ENCODE measurements around the gene ESD. TPM values are rescaled to one million over a fixed set of nuclear protein-coding genes. Genes with fewer than 3 reads are reported as not detected.

ESD gene
- total RNA-seq, 4 donors from 2014 or later, result 87.5 to 132 (median 99.7) TPM

DNA sequence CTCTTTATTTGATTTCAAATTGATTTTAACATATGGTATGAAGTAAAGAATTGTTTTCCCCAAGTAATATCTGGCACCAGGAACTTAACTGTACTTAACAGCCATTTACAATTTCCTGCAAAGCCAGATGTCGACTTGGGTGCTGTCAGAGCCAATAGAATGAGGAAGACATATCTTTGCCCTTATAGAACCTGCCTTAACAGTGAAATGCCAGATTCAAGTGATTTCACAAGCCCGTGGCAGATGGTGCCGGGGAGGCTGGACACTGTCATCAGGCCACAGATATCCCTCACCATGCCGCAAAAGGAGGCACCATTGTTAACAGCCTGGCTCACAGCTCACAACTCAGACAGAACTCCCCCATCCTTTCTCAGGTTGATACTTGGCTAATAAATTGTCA, 48.7 kb downstream of the ESD start:
- DNase-seq (ENCODE audit: low spot score in 2 of 2), result no peak
- Histone ChIP-seq H3K9me3 (no peaks in the 10 kb centered on the region), H3K27me3 (no peaks in the 10 kb centered on the region), H3K36me3 (peaks cover 0 to 56% (median 3%) of the 10 kb centered on the region in 3 donors), H3K27ac (no peak overlapping the region), H3K4me1 (peaks cover 0 to 20% (median 0%) of the 10 kb centered on the region in 4 donors), H3K4me3 (no peak overlapping the region)
- TF ChIP-seq CTCF (IDR thresholded peaks at IDR 0.05) (no peak), EP300 (IDR thresholded peaks at IDR 0.05) (no peak), POLR2A (IDR thresholded peaks at IDR 0.05) (no peak)
- 86 to 92% methylated on average over 4 of the region's 4 CpGs for WGBS, 2 donors

DNA sequence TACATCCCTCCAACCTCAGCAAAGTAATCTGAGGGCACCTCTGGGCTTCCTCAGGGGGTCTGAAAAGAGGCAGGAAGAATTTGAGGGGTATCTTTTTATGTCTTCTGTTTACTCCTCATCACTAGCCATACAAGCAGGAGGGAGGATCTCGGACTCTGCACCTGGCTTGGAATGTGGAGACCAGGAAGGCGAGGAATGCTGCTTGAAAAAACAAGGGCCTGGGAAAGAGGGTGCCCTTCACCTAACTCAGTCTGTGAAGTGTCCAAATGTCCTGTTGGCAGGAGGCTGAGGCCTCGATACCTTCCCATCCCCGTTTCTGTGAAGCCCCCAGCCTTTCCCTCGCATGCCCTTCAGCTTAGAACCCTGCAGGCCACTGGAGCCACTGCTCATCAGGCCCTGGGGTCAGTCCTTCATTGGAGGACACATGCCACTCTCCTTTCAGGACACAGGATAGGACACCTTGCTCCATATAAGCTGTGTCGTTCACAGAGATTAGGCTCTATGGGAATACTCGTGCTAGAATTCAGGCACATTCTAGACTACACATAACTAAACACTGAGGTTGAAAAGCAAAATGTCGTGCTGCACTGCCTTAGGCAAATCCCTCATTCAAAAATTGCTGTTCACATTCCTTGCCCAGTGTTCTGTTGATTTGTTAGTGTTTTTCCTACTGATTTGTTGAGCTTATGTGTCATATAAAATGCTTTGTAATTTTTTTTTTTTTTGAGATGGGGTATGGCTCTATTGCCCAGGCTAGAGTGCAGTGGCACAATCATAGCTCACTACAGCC, 49.7 kb downstream of the ESD start:
- no peak for DNase-seq (ENCODE audit: low spot score in 2 of 2)
- Histone ChIP-seq H3K36me3 (peaks cover 0 to 62% (median 3%) of the 10 kb centered on the region in 3 donors), H3K4me3 (no peak overlapping the region), H3K9me3 (no peaks in the 10 kb centered on the region), H3K4me1 (peaks cover 0 to 19% (median 0%) of the 10 kb centered on the region in 4 donors), H3K27me3 (no peaks in the 10 kb centered on the region), H3K27ac (no peak overlapping the region)
- TF ChIP-seq EP300 (IDR thresholded peaks at IDR 0.05) (no peak), POLR2A (IDR thresholded peaks at IDR 0.05) (no peak), CTCF (IDR thresholded peaks at IDR 0.05) (no peak)
- 95 to 96% methylated on average over 8 of the region's 8 CpGs for WGBS, 2 donors

DNA sequence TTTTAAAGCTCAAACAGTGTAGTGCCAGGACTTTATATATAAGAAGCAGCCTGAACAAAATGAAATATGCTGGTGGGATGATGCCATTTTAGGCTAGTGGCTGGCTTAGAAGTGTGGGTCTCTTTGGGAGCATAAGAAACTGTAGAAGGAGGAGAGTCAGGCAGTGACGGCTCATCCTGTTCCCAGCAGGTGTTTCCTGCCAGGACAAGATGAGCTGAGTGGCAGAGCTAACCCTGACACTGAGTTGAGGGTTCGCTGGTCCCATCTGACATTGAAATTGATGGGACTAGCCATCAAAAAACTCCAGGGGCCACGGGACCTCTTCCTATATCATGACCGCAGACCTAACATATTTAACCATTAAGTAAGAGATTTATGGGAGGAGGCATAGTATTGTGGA, 51.3 kb downstream of the ESD start:
- H3K4me3 ChIP-seq, result no peak overlapping the region
- H3K4me1 ChIP-seq, result peaks cover 0 to 14% (median 0%) of the 10 kb centered on the region in 4 donors
- H3K36me3 ChIP-seq, result peaks cover 0 to 75% (median 3%) of the 10 kb centered on the region in 3 donors
- TF ChIP-seq POLR2A (IDR thresholded peaks at IDR 0.05) (no peak), CTCF (IDR thresholded peaks at IDR 0.05) (no peak)
- 88% methylated on average over 4 of the region's 4 CpGs for WGBS, 2 donors
- H3K27ac ChIP-seq, result no peak overlapping the region
- no peak for DNase-seq (ENCODE audit: low spot score in 2 of 2)
- no peaks in the 10 kb centered on the region for H3K9me3 ChIP-seq
- no peaks in the 10 kb centered on the region for H3K27me3 ChIP-seq

- no peaks in the 10 kb centered on the region for H3K27me3 ChIP-seq
- no peak for DNase-seq (ENCODE audit: low spot score in 2 of 2)
- H3K4me3 ChIP-seq, result no peak overlapping the region
- H3K36me3 ChIP-seq, result peaks cover 0 to 74% (median 3%) of the 10 kb centered on the region in 3 donors
- no peak overlapping the region for H3K27ac ChIP-seq
- H3K4me1 ChIP-seq, result peaks cover 0 to 11% (median 0%) of the 10 kb centered on the region in 4 donors
- TF ChIP-seq CTCF (IDR thresholded peaks at IDR 0.05) (no peak), POLR2A (IDR thresholded peaks at IDR 0.05) (no peak), EP300 (IDR thresholded peaks at IDR 0.05) (no peak)
- 97 to 100% methylated on average over 4 of the region's 4 CpGs for WGBS, 2 donors
- H3K9me3 ChIP-seq, result no peaks in the 10 kb centered on the region
Observed at GRCh38 chr13:46745062-46745461, 51.9 kb downstream of the ESD start.

GRCh38 chr13:46743191-46743590, 53.8 kb downstream of the ESD start:
- TF ChIP-seq POLR2A (IDR thresholded peaks at IDR 0.05) (no peak), EP300 (IDR thresholded peaks at IDR 0.05) (no peak), CTCF (IDR thresholded peaks at IDR 0.05) (no peak)
- Histone ChIP-seq H3K27me3 (no peaks in the 10 kb centered on the region), H3K36me3 (peaks cover 0 to 63% (median 3%) of the 10 kb centered on the region in 3 donors), H3K27ac (no peak overlapping the region), H3K9me3 (no peaks in the 10 kb centered on the region), H3K4me3 (no peak overlapping the region), H3K4me1 (no peaks in the 10 kb centered on the region)
- no peak for DNase-seq (ENCODE audit: low spot score in 2 of 2)
- WGBS, 2 donors, result 88 to 89% methylated on average over 2 of the region's 2 CpGs

Measured in tibial nerve (tissue), 4 donors.